Measurements from ENCODE around the gene SLC4A1. TPM values are rescaled to one million over a fixed set of nuclear protein-coding genes. Genes with fewer than 3 reads are reported as not detected.

SLC4A1 gene
- total RNA-seq, 1 donor = not detected

GRCh38 chr17:44207743-44208142, 60.2 kb downstream of the SLC4A1 start:
- no peak for TF ChIP-seq CTCF (IDR thresholded peaks at IDR 0.05; ENCODE audit: insufficient read depth, low read depth, low read length)
- no peak overlapping the region for H3K4me3 ChIP-seq (ENCODE audit: low read depth, low read length)
- DNase-seq (ENCODE audit: low read depth) = no peak

- no peak for TF ChIP-seq CTCF (IDR thresholded peaks at IDR 0.05; ENCODE audit: insufficient read depth, low read depth, low read length)
- no peak for DNase-seq (ENCODE audit: low read depth)
- H3K4me3 ChIP-seq (ENCODE audit: low read depth, low read length) = no peak overlapping the region
These were observed 60.6 kb downstream of the SLC4A1 start for GRCh38 chr17:44207319-44207718.

GRCh38 chr17:44206825-44207155, 61.1 kb downstream of the SLC4A1 start:
- no peak for TF ChIP-seq CTCF (IDR thresholded peaks at IDR 0.05; ENCODE audit: insufficient read depth, low read depth, low read length)
- no peak for DNase-seq (ENCODE audit: low read depth)
- no peak overlapping the region for H3K4me3 ChIP-seq (ENCODE audit: low read depth, low read length)

- TF ChIP-seq CTCF (IDR thresholded peaks at IDR 0.05; ENCODE audit: insufficient read depth, low read depth, low read length) = peak; percentile 31
- no peak overlapping the region for H3K4me3 ChIP-seq (ENCODE audit: low read depth, low read length)
- DNase-seq (ENCODE audit: low read depth) = no peak
These were observed 61.7 kb downstream of the SLC4A1 start for GRCh38 chr17:44205962-44206824.

- H3K4me3 ChIP-seq (ENCODE audit: low read depth, low read length) = no peak overlapping the region
- peak; percentile 87 for DNase-seq (ENCODE audit: low read depth)
- TF ChIP-seq CTCF (IDR thresholded peaks at IDR 0.05; ENCODE audit: insufficient read depth, low read depth, low read length) = no peak
These were observed 63.5 kb downstream of the SLC4A1 start for GRCh38 chr17:44204441-44204882.

GRCh38 chr17:44203731-44204440, 64.0 kb downstream of the SLC4A1 start:
- DNase-seq (ENCODE audit: low read depth) = peak; percentile 64
- TF ChIP-seq CTCF (IDR thresholded peaks at IDR 0.05; ENCODE audit: insufficient read depth, low read depth, low read length) = peak; percentile 71
- H3K4me3 ChIP-seq (ENCODE audit: low read depth, low read length) = no peak overlapping the region

Data from fibroblast of villous mesenchyme (primary cell).